ENCODE results near the gene MS4A3.
"Not testable (repeated sequence)": the region's sequence is repeated elsewhere in the genome, so short reads cannot be mapped to it uniquely, and the experiment has no call there.

MS4A3 gene

GRCh38 chr11:60056349-60056969 lies at the start of gene MS4A3:
TSS of gene MS4A3 (plus strand) at chr11:60056665. CDS start at chr11:60061161, 4,496 bp downstream.
- Mint-ChIP-seq H3K4me3 (no peak within 1 kb of the TSS), H3K9me3 (no peaks in the 10 kb centered on the region), H3K27ac (no peak within 1 kb of the TSS), H3K36me3 (no peaks in the 10 kb centered on the region), H3K27me3 (no peaks in the 10 kb centered on the region), H3K4me1 (no peaks in the 10 kb centered on the region)
- CTCF ChIA-PET = no interaction called here
- no peak for DNase-seq

- H3K36me3 Mint-ChIP-seq = no peaks in the 10 kb centered on the region
- no peaks in the 10 kb centered on the region for H3K4me1 Mint-ChIP-seq
- no peak for DNase-seq
- no peak within 1 kb of the TSS for H3K4me3 Mint-ChIP-seq
- CTCF ChIA-PET = no interaction called here
- H3K27ac Mint-ChIP-seq = no peak within 1 kb of the TSS
- peaks cover 3% of the 10 kb centered on the region for H3K9me3 Mint-ChIP-seq
- no peaks in the 10 kb centered on the region for H3K27me3 Mint-ChIP-seq
Measured at GRCh38 chr11:60016881-60017280, 39.6 kb upstream of the MS4A3 start, which contains the start of gene OOSP4B. TSS of gene OOSP4B (plus strand) at chr11:60017181.

- DNase-seq = no peak
- H3K4me3 Mint-ChIP-seq = no peak overlapping the region
- CTCF ChIA-PET = no interaction called here
- no peaks in the 10 kb centered on the region for H3K27me3 Mint-ChIP-seq
- no peaks in the 10 kb centered on the region for H3K4me1 Mint-ChIP-seq
- peaks cover 3% of the 10 kb centered on the region for H3K9me3 Mint-ChIP-seq
- no peaks in the 10 kb centered on the region for H3K36me3 Mint-ChIP-seq
- H3K27ac Mint-ChIP-seq = no peak overlapping the region
Measured at GRCh38 chr11:60018058-60018457, 38.4 kb upstream of the MS4A3 start.

- H3K9me3 Mint-ChIP-seq, H3K4me3 Mint-ChIP-seq, DNase-seq, CTCF ChIA-PET, H3K4me1 Mint-ChIP-seq, H3K27me3 Mint-ChIP-seq, H3K36me3 Mint-ChIP-seq, H3K27ac Mint-ChIP-seq: not testable (repeated sequence)
Measured at GRCh38 chr11:60020376-60020775, 36.1 kb upstream of the MS4A3 start.

- H3K4me1 Mint-ChIP-seq = no peaks in the 10 kb centered on the region
- no peak overlapping the region for H3K27ac Mint-ChIP-seq
- DNase-seq = no peak
- no peaks in the 10 kb centered on the region for H3K36me3 Mint-ChIP-seq
- CTCF ChIA-PET = no interaction called here
- H3K4me3 Mint-ChIP-seq = no peak overlapping the region
- no peaks in the 10 kb centered on the region for H3K9me3 Mint-ChIP-seq
- H3K27me3 Mint-ChIP-seq = no peaks in the 10 kb centered on the region
Measured at GRCh38 chr11:60029015-60029632, 27.3 kb upstream of the MS4A3 start.

GRCh38 chr11:60040109-60040508 lies 16.4 kb upstream of the MS4A3 start, which contains the start of gene OOSP2:
TSS of gene OOSP2 (plus strand) at chr11:60040409. CDS start at chr11:60040460, 51 bp downstream.
- CTCF ChIA-PET = no interaction called here
- Mint-ChIP-seq H3K27me3 (no peaks in the 10 kb centered on the region), H3K36me3 (no peaks in the 10 kb centered on the region), H3K9me3 (no peaks in the 10 kb centered on the region), H3K4me3 (no peak within 1 kb of the TSS), H3K4me1 (no peaks in the 10 kb centered on the region), H3K27ac (no peak within 1 kb of the TSS)
- no peak for DNase-seq

GRCh38 chr11:60050422-60050821 lies 6.0 kb upstream of the MS4A3 start:
- H3K27me3 Mint-ChIP-seq, H3K36me3 Mint-ChIP-seq, DNase-seq, H3K9me3 Mint-ChIP-seq, H3K27ac Mint-ChIP-seq, H3K4me3 Mint-ChIP-seq, H3K4me1 Mint-ChIP-seq, CTCF ChIA-PET: not testable (repeated sequence)

GRCh38 chr11:60050839-60051238 lies 5.6 kb upstream of the MS4A3 start:
- H3K36me3 Mint-ChIP-seq, H3K4me3 Mint-ChIP-seq, H3K4me1 Mint-ChIP-seq, DNase-seq, H3K27ac Mint-ChIP-seq, H3K9me3 Mint-ChIP-seq, H3K27me3 Mint-ChIP-seq, CTCF ChIA-PET: not testable (repeated sequence)

- no peaks in the 10 kb centered on the region for H3K4me1 Mint-ChIP-seq
- H3K4me3 Mint-ChIP-seq = no peak overlapping the region
Measured at GRCh38 chr11:60059052-60059451, 2.6 kb downstream of the MS4A3 start.

GRCh38 chr11:60059521-60060240 lies 3.2 kb downstream of the MS4A3 start:
- Mint-ChIP-seq H3K9me3 (no peaks in the 10 kb centered on the region), H3K27ac (no peak overlapping the region), H3K4me3 (no peak overlapping the region), H3K4me1 (no peaks in the 10 kb centered on the region), H3K27me3 (no peaks in the 10 kb centered on the region), H3K36me3 (no peaks in the 10 kb centered on the region)
- no peak for DNase-seq
- CTCF ChIA-PET = no interaction called here

More at GRCh38 chr11:60059052-60059451, 2.6 kb downstream of the MS4A3 start:
- no peaks in the 10 kb centered on the region for H3K27me3 Mint-ChIP-seq
- no peaks in the 10 kb centered on the region for H3K36me3 Mint-ChIP-seq
- CTCF ChIA-PET = no interaction called here
- no peak overlapping the region for H3K27ac Mint-ChIP-seq
- H3K9me3 Mint-ChIP-seq = no peaks in the 10 kb centered on the region
- no peak for DNase-seq

- Mint-ChIP-seq H3K36me3 (no peaks in the 10 kb centered on the region), H3K27me3 (no peaks in the 10 kb centered on the region), H3K9me3 (peaks cover 2% of the 10 kb centered on the region), H3K27ac (no peak overlapping the region), H3K4me3 (no peak overlapping the region), H3K4me1 (no peaks in the 10 kb centered on the region)
- no peak for DNase-seq
- CTCF ChIA-PET = no interaction called here
Measured at GRCh38 chr11:60064111-60064510, 7.6 kb downstream of the MS4A3 start.

- CTCF ChIA-PET = no interaction called here
- Mint-ChIP-seq H3K27me3 (no peaks in the 10 kb centered on the region), H3K36me3 (no peaks in the 10 kb centered on the region), H3K9me3 (peaks cover 2% of the 10 kb centered on the region), H3K4me3 (no peak overlapping the region), H3K27ac (no peak overlapping the region), H3K4me1 (no peaks in the 10 kb centered on the region)
- DNase-seq = no peak
Measured at GRCh38 chr11:60065801-60066200, 9.3 kb downstream of the MS4A3 start.

GRCh38 chr11:60069450-60069849 lies 13.0 kb downstream of the MS4A3 start:
- H3K27me3 Mint-ChIP-seq = no peaks in the 10 kb centered on the region
- H3K4me3 Mint-ChIP-seq = no peak overlapping the region
- H3K4me1 Mint-ChIP-seq = no peaks in the 10 kb centered on the region
- peaks cover 2% of the 10 kb centered on the region for H3K9me3 Mint-ChIP-seq
- H3K27ac Mint-ChIP-seq = no peak overlapping the region
- no peak for DNase-seq
- no peaks in the 10 kb centered on the region for H3K36me3 Mint-ChIP-seq
- CTCF ChIA-PET = no interaction called here

GRCh38 chr11:60071644-60072043 lies 15.2 kb downstream of the MS4A3 start:
- CTCF ChIA-PET, H3K4me3 Mint-ChIP-seq, H3K9me3 Mint-ChIP-seq, H3K27me3 Mint-ChIP-seq, H3K27ac Mint-ChIP-seq, H3K4me1 Mint-ChIP-seq, H3K36me3 Mint-ChIP-seq, DNase-seq: not testable (repeated sequence)

GRCh38 chr11:60077216-60077817 lies 20.9 kb downstream of the MS4A3 start:
- DNase-seq = no peak
- no peak overlapping the region for H3K4me3 Mint-ChIP-seq
- CTCF ChIA-PET = interaction anchor here (0.6 kb wide), 1 partner anchor 257 kb away, joined by 3 read pairs; no protein-coding TSS in a partner anchor
- H3K27me3 Mint-ChIP-seq = no peaks in the 10 kb centered on the region
- H3K27ac Mint-ChIP-seq = no peak overlapping the region
- no peaks in the 10 kb centered on the region for H3K4me1 Mint-ChIP-seq
- no peaks in the 10 kb centered on the region for H3K9me3 Mint-ChIP-seq
- H3K36me3 Mint-ChIP-seq = no peaks in the 10 kb centered on the region
